GM21717 (cell line): ENCODE data around the gene CHRD.

Experiments used
- ATAC-seq: cut with Tn5 transposase; IDR thresholded peaks from one replicate; pipeline ENCODE4 v1.9.1; 2021; ENCODE audit warnings: mild to moderate bottlenecking, moderate library complexity; ENCODE audit not compliant: unreplicated experiment

CHRD gene

DNA sequence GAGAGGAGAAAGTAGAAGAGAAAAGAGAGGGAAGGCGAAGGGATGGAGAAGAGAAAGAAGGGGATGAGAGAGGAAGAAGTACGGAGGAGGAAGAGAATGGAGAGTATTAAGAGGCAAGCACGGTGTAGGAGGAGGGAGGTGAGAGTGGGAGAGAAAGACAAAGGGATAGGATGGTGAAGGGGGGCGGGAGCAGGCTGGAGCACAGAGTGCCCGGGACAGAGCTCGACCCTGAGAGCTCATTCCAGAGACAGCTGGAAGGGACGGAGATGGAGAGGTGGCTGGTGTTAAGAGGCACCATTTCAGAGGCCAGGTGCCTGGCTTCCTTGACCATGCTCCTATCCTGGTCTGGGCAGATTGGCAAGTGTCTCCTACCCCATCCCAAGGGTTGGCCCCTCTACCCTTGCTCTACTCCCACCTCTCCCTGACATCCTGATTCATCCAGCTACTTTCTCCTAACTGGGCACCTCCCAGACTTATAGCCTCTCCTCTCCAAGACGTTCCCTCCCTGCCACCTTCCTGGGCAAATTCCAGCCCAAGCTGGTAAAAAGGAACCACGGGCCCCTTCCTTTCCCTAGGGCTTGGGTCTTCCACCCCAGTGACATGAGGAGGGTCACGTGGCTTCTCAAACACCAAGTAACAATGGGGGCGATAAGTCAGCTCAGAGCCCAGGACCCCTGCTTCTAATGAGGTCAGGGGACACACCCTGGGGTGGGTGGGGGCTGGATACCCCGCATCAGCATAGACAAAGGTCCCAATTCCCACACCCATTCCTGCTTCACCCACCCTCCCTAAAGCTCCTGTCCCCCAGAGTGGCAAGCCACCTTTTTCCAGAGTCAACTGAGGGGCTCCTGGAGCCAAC is 19.6 kb upstream of the CHRD start:
- ATAC-seq = no peak

DNA sequence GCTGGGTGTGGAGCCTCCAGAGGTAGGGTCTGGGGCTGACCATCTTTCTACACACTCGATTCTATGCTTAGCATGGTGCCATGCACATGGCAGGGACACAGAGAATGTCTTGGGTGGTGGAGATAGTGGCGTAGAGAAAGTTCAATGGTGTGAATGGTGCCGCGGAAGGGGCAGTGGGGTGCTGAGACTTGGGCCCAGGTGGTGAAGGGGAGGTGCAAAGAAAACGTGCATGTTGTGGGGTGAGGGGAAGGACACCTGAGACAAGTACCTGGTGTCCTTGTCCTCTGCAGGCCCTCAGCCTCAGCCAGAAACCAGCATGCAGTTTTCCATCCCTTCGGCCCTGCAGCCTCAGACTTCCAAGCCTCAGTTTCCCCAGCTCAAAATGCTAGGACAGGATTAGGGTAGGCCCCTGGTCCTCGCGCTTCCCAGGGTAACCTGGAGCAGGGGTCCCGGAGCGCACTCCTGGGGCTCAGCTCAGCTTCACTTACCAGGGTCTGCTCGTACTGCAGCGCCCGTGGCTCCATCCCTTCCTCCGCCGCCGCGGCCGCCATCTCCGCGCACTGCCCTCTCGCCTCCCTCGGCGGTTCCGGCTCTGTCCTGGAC is 18.8 kb upstream of the CHRD start:
- no peak for ATAC-seq

- peak; percentile 37 for ATAC-seq
These were observed 18.3 kb upstream of the CHRD start, which contains the start of the genes CLCN2 and POLR2H for GRCh38 chr3:184361532-184361931. Gene CLCN2 (minus strand): TSS chr3:184361605. CDS start chr3:184361479, 126 bp downstream. Gene POLR2H (plus strand): TSS chr3:184361710. CDS start chr3:184363493, 1,783 bp downstream.

- ATAC-seq = peak; percentile 4
These were observed 17.8 kb upstream of the CHRD start for GRCh38 chr3:184361932-184362667.

DNA sequence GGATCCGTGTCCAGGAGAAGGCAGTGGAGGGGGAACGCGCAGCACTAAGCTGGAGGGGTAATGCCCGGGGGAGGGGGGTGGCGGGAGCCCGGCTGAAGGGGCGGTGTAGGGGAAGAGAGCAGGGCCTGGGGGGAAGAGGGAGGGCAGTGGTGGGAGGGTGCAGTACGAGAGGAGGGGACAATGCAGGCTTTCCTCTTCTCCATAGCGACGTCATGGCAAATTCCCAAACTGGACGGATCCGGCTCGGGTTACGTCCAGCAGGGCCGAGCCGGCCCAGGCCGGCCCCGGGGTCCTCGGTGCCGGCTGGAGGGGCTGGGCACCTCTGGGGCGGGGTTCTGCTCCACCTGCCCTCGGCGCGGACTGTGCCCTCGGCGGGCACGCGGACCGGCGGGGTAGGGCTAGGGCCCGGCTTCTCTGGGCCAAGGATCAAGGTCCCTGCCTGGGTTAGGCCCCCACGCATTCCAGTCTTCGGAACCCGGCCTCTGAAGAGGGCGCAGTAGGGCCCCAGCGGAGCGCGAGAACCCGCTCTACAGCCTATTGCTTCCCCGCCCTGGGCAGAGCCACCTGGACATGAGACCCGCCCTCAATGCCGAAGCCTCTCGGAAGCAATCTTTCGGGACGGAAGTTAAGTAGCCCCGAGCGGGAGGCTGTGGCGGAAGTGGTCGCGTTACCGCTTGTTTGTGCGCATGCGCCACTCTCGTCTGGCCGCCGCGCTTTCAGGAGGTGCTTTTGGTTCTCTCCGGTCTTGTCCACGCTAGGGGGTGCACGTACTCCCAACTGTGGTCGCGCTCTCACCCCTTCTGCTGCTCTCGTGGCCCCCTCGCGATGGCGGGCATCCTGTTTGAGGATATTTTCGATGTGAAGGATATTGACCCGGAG is 16.9 kb upstream of the CHRD start:
- ATAC-seq = peak; percentile 87

- ATAC-seq = no peak
These were observed 13.1 kb upstream of the CHRD start for GRCh38 chr3:184366619-184367289.

- no peak for ATAC-seq
These were observed 11.7 kb upstream of the CHRD start for GRCh38 chr3:184368116-184368515.

DNA sequence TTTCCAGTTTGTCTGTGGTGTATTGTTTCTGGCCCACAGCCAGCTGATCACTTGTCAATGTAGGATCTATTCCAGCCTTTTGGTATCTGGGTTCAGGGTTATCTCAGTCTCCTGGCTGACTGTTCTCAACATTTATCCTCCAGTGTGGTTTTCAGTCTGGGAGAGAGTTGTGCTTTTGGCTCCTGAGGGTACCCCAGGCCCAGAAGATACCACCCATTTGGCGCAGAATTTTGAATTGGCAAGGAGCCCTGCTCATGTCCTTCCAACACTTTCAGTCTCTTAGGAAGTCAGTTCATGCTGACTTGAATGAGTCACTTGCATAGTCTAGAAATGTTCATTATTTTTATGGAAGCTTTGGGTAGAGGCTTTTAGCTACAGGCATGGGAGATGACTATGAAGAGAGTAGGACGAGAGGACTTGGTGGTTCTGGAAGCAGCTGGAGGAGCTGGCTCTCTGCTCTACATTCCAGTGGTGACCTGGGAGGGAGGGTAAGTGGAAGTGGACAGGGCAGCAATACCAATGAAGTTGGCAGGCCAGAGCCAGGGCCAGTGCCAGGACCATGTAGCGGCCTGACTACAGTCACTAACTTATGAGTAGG is 11.2 kb upstream of the CHRD start:
- ATAC-seq = no peak

DNA sequence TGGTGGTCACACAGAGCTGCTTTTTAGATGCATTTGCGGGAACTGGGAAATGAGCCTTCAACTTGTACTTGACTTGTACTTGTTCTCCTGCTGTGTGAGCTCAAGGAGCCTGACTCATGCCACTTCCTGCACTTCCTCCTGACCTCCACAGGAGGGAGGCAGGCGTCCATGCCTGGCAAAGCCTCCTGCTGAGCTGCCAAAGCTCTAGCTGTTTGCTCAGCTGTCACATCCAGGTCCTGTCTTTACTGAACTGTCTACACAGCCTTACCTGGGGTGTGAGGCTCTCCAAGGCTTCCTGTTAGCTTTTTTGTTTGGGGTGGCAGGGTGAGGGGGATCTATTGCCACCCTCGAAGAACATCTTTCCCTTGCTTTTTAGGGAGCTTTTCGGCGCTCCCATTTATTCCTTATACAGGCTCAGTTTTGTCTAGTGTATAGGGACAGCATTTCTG is 8.3 kb upstream of the CHRD start:
- ATAC-seq = no peak

- ATAC-seq = no peak
These were observed 7.5 kb upstream of the CHRD start for GRCh38 chr3:184372296-184372821.

- ATAC-seq = no peak
These were observed 6.9 kb upstream of the CHRD start for GRCh38 chr3:184372911-184373310.

GRCh38 chr3:184373422-184373821 is 6.4 kb upstream of the CHRD start:
- ATAC-seq = no peak

- no peak for ATAC-seq
These were observed 4.0 kb upstream of the CHRD start for GRCh38 chr3:184375747-184376461.

GRCh38 chr3:184377374-184377773 is 2.5 kb upstream of the CHRD start:
- ATAC-seq = no peak

DNA sequence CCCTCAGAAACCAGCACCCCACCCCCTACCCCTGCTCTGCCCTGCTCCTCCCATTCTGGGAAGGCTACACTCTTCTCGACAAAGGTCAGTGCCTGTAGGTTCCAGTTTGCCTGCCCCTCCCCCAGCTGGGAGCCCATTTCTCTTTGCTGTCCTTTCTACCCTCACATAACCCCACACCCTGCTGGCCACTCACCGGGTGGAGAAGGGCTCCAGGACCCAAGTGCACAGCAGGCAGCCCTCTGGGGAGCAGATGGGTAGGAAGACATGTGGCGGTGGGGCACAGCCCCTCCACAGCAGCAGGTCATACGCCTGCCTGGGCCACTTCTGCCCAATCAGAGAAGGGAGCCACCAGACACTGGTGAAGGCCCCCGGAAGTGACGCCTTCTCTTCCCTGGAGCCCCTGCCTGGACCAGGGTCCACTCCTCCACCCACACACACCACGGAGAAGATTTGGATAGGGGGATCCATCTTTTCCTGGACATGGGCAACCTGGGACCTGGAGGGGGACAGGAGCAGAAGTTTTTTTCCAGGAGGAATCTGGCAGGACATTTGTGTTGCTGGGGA is 1.9 kb upstream of the CHRD start, which contains the start of gene THPO:
Gene THPO, minus strand, starts transcription at position 326 of the 564 bp plus-strand sequence. CDS start 1,948 bp downstream, outside the sequence.
- no peak for ATAC-seq

DNA sequence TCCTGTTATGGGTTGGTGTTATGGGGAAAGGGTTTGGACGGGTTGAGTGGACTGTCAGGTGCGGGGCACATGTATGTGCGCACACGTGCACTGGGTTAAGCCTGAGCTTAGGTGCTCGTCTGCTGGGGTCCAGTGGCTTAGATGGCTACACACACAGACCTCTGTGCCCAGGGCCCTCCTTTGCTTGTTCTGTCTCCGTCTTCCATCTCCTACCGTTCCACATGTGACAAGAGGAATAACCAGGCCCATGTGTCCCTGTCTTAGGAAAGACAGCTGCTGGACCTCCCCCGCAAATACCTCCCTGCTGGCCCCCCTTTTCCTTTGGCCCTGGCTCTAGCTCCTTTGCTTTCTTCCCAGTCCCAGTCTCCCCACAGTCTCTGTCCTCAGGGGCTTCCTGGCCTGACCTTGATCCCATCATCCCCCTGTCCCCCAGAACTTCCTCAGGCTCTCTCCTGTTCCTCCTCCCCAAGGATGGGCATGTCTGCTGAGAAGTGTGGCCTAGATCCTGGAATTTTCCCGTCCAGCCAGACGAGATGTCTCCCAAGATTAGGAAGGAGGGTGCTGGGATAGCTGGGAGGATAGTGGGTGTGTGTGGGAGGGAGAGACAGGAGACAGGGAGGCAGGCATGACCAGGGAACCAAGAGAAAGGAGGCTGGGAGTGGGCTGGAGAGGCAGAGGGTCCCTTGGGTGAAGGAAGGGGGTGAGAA is 1.1 kb upstream of the CHRD start:
- no peak for ATAC-seq

- no peak for ATAC-seq
These were observed 352 bp downstream of the CHRD start for GRCh38 chr3:184380185-184380626.
